ENCODE data around the gene PNKD.

GRCh38 chr2:218228366-218229090 is 41.8 kb upstream of the PNKD start:
- TF ChIP-seq CTCF (conservative IDR thresholded peaks at IDR 0.05 in 1 of 2, IDR thresholded peaks at IDR 0.05 in 1 of 2; ENCODE audit: low read depth in 1 of 2, low read length in 2 of 2) (no peak), EZH2 (IDR thresholded peaks at IDR 0.05; ENCODE audit: low read length, missing control alignments) (no peak)
